Stomach (tissue), 9 donors: ENCODE measurements around the gene CDC37L1. TPM values are rescaled to one million over a fixed set of nuclear protein-coding genes. Genes with fewer than 3 reads are reported as not detected.
A peak's percentile ranks its signal among the peaks of the same experiment; 100 is the strongest.

ENCODE experiments used
- DNase-seq, 2 donors: peaks; one replicate each; pipeline versions ENCODE4 v3.0.0 to v3.0.0-alpha.2; 2013 to 2019
- H3K27ac ChIP-seq, 5 donors: fragments of 200-600 bp in 4 of 5; sonication (generic) in 4 of 5; one replicate each; pipeline ENCODE4 v1.5.1; 2013 to 2019; ENCODE audit warnings: mild to moderate bottlenecking in 1 of 5, moderate library complexity in 1 of 5
- H3K27me3 ChIP-seq, 3 donors: fragments of 200-600 bp; sonication (generic); one replicate each; pipeline ENCODE4 v1.5.1; 2017 to 2019; ENCODE audit warnings: mixed run types in 1 of 3
- H3K36me3 ChIP-seq, 4 donors: fragments of 200-600 bp; sonication (generic); 1 replicate in 3 of 4; 2 replicates in 1 of 4; pipeline ENCODE4 v1.5.1; 2016 to 2019
- H3K4me1 ChIP-seq, 4 donors: fragments of 200-600 bp; sonication (generic); one replicate each; pipeline ENCODE4 v1.5.1; 2016 to 2019
- H3K4me3 ChIP-seq, 4 donors: fragments of 200-600 bp; sonication (generic) in 3 of 4; one replicate each; pipeline ENCODE4 v1.5.1; 2016 to 2019; ENCODE audit warnings: mild to moderate bottlenecking in 1 of 4
- H3K9me3 ChIP-seq, 4 donors: fragments of 200-600 bp; sonication (generic); one replicate each; pipeline ENCODE4 v1.5.1; 2016 to 2019
- EP300 ChIP-seq: sonication (generic); formaldehyde crosslinking; IDR thresholded peaks from one replicate; pipeline ENCODE4 v1.6.1; 2017; ENCODE audit warnings: antibody characterized with exemption
- POLR2A ChIP-seq, 4 donors: fragments of 450-650 bp; IDR thresholded peaks; one replicate each; pipeline ENCODE4 v1.6.1; 2016; ENCODE audit warnings: antibody characterized with exemption in 4 of 4, control low read depth in 2 of 4, mild to moderate bottlenecking in 1 of 4, moderate library complexity in 1 of 4
- POLR2AphosphoS5 ChIP-seq, 3 donors: sonication (generic); formaldehyde crosslinking; IDR thresholded peaks; one replicate each; pipeline ENCODE4 v1.6.1; 2016; ENCODE audit warnings: antibody characterized with exemption in 3 of 3
- WGBS, 5 donors: extraction: QIAGEN DNeasy Blood & Tissue Kit in 3 of 5; methylation state at CpG; one replicate each; pipeline versions ENCODE4 v1.1.5 to v1.1.7; 2013 to 2018; 5-methylcytosine and 5-hydroxymethylcytosine counted together
- intact Hi-C: fragments of 100-400 bp; cut with DNase I; formaldehyde crosslinking; loops from one replicate; pipeline ENCODE4 v1.15.1; 2023; ENCODE audit warnings: low total_unique reads
- polyA plus RNA-seq, 3 donors: library from polyadenylated mRNA; stranded (reverse); fragments of 200-250 nt; gene quantifications; one replicate each; pipeline ENCODE4 v1.2.3, GENCODE V29; 2013
- total RNA-seq, 5 donors: library from RNA; depleted of rRNA; stranded (reverse); fragments of >200 nt; gene quantifications; one replicate each; pipeline versions ENCODE4 v1.1.0 to v1.2.3, GENCODE V29; 2014 to 2016
- TF ChIP-seq, protein P1 (sequence below), 7 experiments: fragments of 450-650 bp in 4 of 7; fragments of 200-600 bp in 3 of 7; sonication (generic) in 3 of 7; IDR thresholded peaks; one replicate each; pipeline ENCODE4 v1.5.1; 2016 to 2019; ENCODE audit warnings: antibody characterized with exemption in 7 of 7, control low read depth in 2 of 7, mild to moderate bottlenecking in 1 of 7
- donor health status: healthy with polysubstance abuse.
- donor health status: Bipolar disorder and iron deficiency.
- donor health status: healthy.

The CDC37L1 gene
- total and polyA plus RNA-seq, 8 donors = 3.5 to 56.7 (median 20.7) TPM

DNA sequence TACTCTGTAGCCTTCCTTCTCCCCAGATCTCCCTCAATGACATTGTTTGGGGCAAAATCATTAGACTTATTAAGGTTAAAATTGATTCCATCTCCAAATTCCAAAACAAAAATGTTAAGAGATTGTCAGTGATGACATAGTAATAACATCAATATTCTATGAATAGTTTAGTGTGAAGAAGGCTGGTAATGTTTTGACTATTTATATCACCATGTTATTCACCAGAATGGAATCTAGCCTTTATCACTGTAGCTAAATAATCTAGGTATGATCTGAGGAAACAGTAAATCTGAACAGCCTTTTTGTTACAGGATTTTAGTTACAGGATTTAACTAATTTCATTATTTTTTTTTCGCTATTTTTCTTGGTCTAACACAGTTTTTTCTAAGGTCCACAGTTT lies 18.2 kb upstream of the CDC37L1 start:
- peaks cover 41 to 54% (median 47%) of the 10 kb centered on the region in 4 donors for H3K4me1 ChIP-seq
- 80 to 99% (median 95%) methylated on average over 1 of the region's 1 CpG for WGBS, 5 donors
- no peak overlapping the region for H3K4me3 ChIP-seq
- intact Hi-C loops = no loop called here
- no peaks in the 10 kb centered on the region for H3K9me3 ChIP-seq
- no peaks in the 10 kb centered on the region for H3K27me3 ChIP-seq
- H3K36me3 ChIP-seq = no peaks in the 10 kb centered on the region
- no peak for DNase-seq
- peak overlapping the region in 3 of 5 donors; percentile 88 to 96 (median 93) for H3K27ac ChIP-seq
- TF ChIP-seq, protein P1, sequence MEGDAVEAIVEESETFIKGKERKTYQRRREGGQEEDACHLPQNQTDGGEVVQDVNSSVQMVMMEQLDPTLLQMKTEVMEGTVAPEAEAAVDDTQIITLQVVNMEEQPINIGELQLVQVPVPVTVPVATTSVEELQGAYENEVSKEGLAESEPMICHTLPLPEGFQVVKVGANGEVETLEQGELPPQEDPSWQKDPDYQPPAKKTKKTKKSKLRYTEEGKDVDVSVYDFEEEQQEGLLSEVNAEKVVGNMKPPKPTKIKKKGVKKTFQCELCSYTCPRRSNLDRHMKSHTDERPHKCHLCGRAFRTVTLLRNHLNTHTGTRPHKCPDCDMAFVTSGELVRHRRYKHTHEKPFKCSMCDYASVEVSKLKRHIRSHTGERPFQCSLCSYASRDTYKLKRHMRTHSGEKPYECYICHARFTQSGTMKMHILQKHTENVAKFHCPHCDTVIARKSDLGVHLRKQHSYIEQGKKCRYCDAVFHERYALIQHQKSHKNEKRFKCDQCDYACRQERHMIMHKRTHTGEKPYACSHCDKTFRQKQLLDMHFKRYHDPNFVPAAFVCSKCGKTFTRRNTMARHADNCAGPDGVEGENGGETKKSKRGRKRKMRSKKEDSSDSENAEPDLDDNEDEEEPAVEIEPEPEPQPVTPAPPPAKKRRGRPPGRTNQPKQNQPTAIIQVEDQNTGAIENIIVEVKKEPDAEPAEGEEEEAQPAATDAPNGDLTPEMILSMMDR (IDR thresholded peaks at IDR 0.05) = no peak
- no peak for TF ChIP-seq EP300
- no peak for TF ChIP-seq POLR2A (IDR thresholded peaks at IDR 0.05)
- no peak for TF ChIP-seq POLR2AphosphoS5 (IDR thresholded peaks at IDR 0.05)

DNA sequence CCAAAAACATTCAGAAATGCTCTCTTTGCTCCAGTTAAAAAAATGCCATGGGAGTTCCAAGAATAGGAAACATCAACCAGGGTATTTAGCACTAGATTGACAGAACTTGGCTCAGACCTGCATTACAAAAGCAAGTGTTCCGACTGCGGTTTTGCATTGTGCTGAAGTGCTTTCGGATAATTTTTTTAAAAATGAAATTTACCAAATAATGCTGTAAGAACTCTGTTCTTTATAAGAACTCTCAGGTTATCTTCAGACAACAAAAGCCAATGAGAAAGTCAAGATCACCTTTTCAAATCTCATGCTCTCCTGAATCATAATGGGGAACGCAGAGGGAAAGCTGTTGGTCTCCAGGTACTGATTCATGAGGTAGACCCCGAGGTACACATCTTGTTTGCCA lies 17.8 kb upstream of the CDC37L1 start:
- peaks cover 41 to 59% (median 47%) of the 10 kb centered on the region in 4 donors for H3K4me1 ChIP-seq
- 4 to 11% (median 8%) methylated on average over 5 of the region's 5 CpGs for WGBS, 5 donors
- peak overlapping the region; percentile 12 to 96 (median 92) for H3K27ac ChIP-seq
- H3K4me3 ChIP-seq = peak overlapping the region; percentile 69 to 95 (median 77)
- intact Hi-C loops = no loop called here
- H3K9me3 ChIP-seq = no peaks in the 10 kb centered on the region
- no peaks in the 10 kb centered on the region for H3K36me3 ChIP-seq
- H3K27me3 ChIP-seq = no peaks in the 10 kb centered on the region
- DNase-seq = peak in 1 of 2 donors; percentile 20
- TF ChIP-seq POLR2AphosphoS5 (IDR thresholded peaks at IDR 0.05) (no peak), EP300 (no peak), POLR2A (IDR thresholded peaks at IDR 0.05) (no peak)
- TF ChIP-seq, protein P1 (IDR thresholded peaks at IDR 0.05) = no peak

DNA sequence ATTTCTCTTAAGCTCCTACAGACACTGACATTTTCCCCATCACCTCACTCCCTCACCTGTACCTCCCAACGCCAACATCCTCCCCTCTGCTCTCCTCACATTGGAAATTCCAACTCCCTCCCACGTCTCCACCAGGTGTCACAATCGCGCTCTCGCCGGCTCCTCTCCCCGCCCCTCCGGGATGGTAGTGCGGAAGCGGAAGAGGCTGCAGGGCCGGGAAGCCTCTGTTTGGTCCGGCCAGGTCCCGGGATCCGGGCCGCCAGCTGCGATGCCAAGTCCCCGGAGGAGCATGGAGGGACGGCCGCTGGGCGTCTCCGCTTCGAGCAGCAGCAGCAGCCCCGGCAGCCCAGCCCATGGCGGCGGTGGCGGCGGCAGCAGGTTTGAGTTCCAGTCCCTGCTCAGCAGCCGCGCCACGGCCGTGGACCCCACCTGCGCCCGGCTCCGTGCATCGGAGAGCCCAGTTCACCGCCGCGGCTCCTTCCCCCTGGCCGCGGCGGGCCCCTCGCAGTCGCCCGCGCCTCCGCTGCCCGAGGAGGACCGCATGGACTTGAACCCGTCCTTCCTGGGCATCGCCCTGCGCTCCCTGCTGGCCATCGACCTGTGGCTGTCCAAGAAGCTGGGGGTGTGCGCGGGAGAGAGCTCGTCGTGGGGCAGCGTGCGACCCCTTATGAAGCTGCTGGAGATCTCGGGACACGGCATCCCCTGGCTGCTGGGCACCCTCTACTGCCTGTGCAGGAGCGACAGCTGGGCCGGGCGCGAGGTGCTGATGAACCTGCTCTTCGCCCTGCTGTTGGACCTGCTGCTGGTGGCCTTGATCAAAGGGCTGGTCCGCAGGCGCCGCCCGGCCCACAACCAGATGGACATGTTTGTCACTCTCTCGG lies 17.0 kb upstream of the CDC37L1 start, which contains the start of gene PLPP6:
TSS of gene PLPP6 (plus strand) at position 187 of the 881 bp plus-strand sequence. CDS start at position 269, 82 bp downstream.
- H3K27ac ChIP-seq = peak within 1 kb of the TSS; percentile 88 to 96 (median 93)
- 0 to 3% (median 1%) methylated on average over 40 to 70 of the region's 70 CpGs for WGBS, 5 donors
- DNase-seq = peak; percentile 93 to 96
- peaks cover 41 to 63% (median 50%) of the 10 kb centered on the region in 4 donors for H3K4me1 ChIP-seq
- TF ChIP-seq, protein P1 (IDR thresholded peaks at IDR 0.05) = peak in 5 of 7 experiments; percentile 41 to 82 (median 60)
- TF ChIP-seq POLR2A (IDR thresholded peaks at IDR 0.05) = peak in 1 of 4 donors; percentile 33
- no peak for TF ChIP-seq EP300
- TF ChIP-seq POLR2AphosphoS5 (IDR thresholded peaks at IDR 0.05) = peak; percentile 81 to 95 (median 88)
- peak within 1 kb of the TSS; percentile 69 to 95 (median 77) for H3K4me3 ChIP-seq
- intact Hi-C loops = no loop called here
- H3K9me3 ChIP-seq = no peaks in the 10 kb centered on the region
- H3K27me3 ChIP-seq = no peaks in the 10 kb centered on the region
- no peaks in the 10 kb centered on the region for H3K36me3 ChIP-seq

DNA sequence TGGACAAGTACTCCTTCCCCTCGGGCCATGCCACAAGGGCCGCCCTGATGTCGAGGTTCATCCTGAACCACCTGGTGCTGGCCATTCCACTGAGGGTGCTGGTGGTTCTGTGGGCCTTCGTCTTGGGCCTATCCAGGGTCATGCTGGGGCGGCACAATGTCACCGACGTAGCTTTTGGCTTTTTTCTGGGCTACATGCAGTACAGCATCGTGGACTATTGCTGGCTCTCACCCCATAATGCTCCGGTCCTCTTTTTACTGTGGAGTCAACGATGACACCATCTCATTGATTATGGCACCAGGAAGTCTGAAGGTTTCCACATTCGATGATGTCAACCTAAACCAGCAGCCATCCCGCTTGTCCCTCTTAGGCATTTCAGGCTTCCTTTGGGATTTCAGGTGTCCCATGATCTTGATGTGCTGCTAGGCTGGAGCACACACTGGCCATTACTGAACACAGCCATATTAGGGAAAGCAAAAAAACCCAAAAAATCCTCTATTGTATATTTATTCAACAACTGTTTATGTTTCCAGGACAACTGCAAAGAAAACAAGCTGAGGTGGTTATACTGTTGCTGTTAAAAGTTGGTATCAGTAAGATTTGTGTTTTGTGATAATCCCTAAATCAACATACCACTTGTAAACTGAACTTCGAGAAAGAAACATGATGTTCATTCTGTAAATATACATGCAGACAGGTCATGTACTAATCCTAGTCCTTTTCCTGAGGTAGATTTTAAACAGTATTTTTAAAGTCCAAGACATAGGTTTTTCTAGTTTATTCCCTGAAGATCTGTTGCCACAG lies 16.2 kb upstream of the CDC37L1 start:
- intact Hi-C loops = no loop called here
- Histone ChIP-seq H3K4me1 (peaks cover 37 to 61% (median 48%) of the 10 kb centered on the region in 4 donors), H3K36me3 (no peaks in the 10 kb centered on the region), H3K27ac (peak overlapping the region; percentile 88 to 96 (median 93)), H3K4me3 (peak overlapping the region; percentile 69 to 95 (median 77)), H3K9me3 (no peaks in the 10 kb centered on the region), H3K27me3 (no peaks in the 10 kb centered on the region)
- DNase-seq = peak in 1 of 2 donors; percentile 49
- 20 to 44% (median 24%) methylated on average over 13 of the region's 13 CpGs for WGBS, 5 donors
- no peak for TF ChIP-seq POLR2A (IDR thresholded peaks at IDR 0.05)
- TF ChIP-seq, protein P1 (IDR thresholded peaks at IDR 0.05) = peak in 1 of 7 experiments; percentile 3
- peak in 1 of 3 donors; percentile 16 for TF ChIP-seq POLR2AphosphoS5 (IDR thresholded peaks at IDR 0.05)
- no peak for TF ChIP-seq EP300
